Activated CD8-positive, alpha-beta memory T cell treated with anti-CD3 and anti-CD28 coated beads, Interleukin-2, amount 50 U/mL, for 24 hours (primary cell): Measurements from ENCODE around the gene GALNT13.

Experiments
- DNase-seq: peaks from one replicate; pipeline ENCODE4 v3.0.0-alpha.2; 2020; ENCODE audit errors: extremely low read depth

The GALNT13 gene

DNA sequence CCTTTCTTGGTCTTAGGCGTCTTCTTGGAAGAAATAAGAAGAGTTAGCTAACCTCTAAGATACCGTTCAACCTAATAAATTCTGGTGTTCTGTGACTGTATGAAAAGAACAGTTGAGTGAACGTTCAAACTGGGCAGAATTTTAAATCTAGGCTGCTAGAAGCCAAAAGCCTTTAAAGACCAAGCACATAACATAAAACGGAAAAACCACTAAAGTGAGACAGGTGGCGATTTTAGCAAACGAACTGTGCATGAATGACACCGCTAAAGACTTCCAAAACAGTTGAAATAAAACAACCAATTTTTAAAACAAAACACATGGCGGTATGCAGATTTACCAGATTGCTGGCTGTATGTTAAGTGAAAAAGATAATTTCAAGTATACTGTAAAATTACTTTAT, 73.1 kb downstream of the GALNT13 start:
- no peak for DNase-seq

DNA sequence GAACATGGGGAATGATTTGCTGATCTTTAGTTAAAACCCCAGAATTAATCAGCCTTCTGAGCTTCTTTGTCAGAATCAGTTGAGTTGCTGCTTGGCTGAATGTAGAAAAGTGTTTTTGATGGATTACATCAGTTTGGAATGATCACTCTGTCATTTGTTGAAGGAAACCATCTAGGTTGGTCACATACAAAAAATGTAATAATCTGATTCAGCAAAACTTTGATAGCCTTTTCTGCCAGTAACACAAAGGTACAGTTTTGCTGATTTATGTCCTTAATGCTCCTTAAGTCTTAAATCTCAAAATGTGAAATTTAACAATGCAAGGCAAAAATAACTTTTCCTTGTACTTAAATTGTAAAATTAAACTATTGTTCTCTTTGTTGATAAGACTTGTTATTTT, 74.3 kb downstream of the GALNT13 start:
- no peak for DNase-seq

DNA sequence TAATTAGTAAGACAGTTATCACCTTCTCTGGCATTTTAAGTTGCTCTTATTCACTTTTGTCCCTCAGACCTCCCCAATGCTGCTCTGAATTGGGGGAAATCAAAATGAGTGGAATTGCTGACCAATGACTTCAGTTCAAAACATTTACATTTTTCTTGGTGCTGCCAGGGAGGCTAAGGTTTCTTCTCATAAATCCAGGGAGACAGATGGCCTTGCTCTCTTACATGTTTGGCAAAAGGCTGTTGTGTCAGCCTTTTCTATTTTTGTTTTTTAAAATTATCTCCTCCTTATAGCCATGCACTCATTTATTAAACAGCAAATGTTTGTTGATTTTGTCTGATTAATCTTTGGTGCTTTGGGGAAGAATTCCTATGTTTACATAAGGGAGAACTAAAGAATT, 82.0 kb downstream of the GALNT13 start:
- no peak for DNase-seq

DNA sequence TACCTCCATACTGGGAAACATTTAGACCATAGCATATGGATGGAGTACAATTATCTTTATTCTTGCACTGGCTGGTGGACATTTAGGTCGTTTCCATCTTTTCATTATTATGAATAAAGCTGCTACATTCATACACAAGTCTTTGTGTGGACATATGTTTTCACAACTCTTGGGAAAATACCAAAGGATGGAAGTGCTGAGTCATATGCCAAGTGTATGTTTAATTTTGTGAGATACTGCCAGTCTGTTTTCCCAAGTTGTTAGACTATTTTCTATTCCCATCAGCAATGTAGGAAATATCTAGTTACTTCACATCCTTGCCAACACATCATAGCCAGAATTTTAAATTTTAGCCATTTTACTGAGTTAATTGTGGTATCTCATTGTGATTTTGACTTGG, 91.5 kb downstream of the GALNT13 start:
- no peak for DNase-seq

DNA sequence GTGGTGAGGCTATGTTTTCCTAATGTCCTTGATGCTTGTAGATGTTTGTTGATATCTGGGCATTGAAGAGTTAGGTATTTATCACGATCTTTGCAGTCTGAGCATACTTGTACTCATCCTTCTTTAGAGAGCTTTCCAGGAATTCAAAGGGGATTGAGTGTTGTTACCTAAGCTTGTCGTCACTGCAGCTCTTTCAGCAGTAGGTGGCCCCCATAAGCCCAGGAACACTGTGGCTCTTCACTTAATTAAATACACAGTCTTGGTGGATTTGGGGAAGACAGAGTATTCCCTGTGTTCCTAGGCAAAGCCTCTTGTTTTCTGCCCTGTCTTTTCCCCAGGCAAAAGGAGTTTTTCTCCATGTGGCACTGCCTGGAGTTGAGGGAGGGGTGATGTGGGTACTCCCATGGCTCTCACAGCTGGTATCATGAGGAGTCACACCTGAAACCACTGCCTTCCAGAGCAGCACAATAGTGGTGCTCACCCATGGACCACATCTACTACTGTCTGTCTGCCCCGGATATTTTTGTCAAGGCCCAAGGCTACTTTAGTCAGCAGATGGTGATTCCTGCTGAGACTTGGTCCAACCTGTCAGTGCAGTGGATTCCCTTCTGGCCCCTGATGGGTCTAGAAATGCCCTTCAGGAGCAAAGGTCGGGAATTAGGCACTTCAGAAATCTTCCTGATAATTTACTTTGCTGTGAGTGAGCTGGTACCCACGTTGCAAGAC, 95.7 kb downstream of the GALNT13 start:
- DNase-seq, result no peak

DNA sequence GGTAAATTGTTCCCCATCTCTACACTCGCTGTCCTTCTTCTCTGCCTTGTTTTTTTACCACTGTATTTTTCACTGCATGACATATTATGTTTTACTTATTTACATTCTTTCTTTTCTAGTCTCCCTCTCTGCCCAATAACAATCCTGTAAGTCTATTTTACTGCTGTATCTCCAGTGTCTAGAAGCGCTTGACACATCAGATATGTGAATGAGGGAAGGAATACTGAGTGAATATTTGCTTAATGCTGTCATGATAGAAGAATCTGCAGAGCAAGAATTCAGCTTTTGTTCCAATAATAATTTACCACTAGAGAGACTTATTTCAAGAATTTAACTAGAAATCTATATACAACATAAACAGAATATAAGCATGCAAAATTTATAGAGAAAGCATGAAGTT, 99.5 kb downstream of the GALNT13 start:
- no peak for DNase-seq

DNA sequence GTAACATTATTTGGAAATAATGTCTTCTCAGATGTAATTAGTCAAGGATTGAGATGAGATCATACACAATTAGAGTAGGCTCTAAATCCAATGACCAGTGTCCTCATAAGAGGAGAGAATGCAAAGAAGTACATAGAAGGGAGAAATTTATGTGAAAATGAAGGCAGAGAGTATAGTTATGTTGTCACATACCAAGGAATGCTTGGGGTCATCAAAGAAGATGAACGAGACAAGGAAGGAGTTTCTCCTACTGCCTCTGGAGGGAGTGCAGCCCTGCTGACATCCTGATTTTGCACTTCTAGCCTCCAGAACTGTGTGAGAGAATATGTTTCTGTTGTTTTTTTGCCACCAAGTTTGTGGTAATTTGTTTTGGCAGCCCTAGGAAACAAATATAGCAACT, 100.1 kb downstream of the GALNT13 start:
- no peak for DNase-seq

DNA sequence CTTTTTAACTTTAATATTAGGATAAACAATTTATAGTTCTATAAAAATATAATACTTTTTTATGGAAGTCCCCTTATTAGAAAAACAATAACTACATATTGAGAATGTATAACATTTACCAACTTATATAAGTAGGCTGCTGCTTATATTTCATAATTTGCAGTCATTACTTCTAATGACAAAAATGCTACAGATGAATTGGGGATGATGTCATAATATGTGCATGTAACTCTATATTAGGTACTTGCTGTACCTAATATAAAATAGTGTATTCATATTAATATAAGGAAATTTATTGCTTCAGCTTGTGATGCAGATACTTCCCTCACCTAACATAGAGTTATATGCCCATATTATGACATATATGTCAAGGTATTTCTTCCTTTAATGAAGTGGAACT, 100.7 kb downstream of the GALNT13 start:
- no peak for DNase-seq

DNA sequence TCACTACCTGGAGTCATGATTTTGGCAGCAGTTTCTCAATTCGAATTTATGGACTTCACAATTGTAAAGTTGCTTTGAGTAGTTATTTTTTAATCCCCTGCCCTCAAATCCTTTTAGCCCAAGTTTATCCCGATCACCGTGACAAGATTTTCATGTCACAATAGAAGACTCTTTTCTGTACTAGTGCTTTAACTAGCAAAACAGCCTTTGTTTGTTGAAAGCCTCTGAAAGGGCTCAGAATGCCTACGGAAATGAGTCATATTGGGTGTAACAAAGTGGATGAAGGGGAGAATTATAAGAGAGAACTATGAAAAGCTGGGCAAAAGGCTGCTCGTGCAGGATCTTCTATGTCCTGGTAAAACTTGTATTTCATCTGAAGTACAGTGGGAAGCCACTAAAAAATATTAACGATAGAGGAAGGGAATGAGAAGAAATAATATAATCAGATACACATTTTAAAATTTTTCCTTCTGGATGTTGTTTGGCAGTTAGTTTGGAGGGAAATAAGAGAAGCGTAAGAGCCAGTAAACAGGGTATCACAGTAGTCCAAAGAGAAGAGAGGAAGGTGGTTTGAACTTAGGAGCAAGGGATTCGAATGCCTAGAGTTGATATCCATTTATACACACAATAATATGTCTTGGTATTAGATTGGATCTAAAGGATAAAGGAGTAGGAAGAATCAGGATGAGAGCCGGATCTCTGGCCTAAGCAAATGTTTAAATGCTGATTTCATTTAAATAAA, 114.9 kb downstream of the GALNT13 start:
- no peak for DNase-seq

DNA sequence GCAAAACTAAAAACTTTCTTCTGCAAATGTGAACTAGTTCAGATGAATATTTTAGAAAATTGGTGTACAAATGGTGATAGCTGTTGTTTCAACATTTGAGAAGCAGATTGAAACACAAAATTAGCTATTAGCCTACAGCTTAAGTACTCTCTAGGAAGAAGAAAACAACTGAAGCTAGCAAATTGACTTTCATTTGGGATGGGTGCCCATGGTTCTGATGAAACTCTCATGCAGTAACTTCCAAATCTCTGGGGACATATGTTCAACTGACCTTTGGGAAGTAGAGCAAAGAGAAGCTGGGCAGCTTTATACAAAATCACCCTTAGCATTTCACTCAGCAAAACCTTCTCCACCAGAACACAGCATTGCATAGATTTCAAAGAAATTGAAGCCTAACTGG, 119.0 kb downstream of the GALNT13 start:
- no peak for DNase-seq

DNA sequence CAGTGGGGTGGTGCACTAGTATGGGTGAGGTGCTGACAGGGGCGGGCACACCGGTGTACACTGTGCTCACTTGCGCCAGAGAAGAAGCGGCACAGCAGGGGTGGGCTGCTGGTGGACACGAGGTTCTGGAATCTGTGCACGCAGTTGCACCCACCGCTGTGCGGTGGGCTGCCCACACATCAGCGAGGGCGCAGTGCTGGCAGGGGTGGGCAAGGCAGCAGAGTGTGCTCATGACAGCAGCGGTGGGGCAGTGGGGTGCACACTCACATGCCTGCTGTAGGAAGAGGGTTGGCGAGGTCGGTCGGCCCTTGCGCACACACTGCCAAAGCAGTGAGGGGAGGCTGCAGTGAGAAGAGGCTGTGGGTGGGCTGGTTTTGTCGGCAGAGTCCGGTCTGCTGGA, 141.8 kb downstream of the GALNT13 start:
- no peak for DNase-seq

DNA sequence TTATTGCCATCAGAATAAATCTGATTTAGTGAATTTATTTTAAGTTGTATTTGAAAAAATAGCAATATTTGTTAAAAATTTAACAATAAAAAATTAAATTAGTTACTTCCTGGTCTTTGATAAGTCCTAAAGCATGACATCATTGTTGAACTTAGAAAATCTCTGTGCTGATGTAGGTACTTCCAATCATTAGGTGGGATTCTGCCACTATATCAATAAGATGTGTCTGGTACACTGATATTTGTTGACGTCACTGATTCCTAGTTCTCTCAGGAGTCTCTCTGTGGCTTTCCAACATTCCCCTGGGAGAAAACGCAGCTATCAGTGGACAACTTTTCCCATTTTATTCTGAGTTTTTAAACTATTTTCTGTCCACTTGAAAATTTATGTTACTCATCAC, 143.5 kb downstream of the GALNT13 start:
- no peak for DNase-seq

DNA sequence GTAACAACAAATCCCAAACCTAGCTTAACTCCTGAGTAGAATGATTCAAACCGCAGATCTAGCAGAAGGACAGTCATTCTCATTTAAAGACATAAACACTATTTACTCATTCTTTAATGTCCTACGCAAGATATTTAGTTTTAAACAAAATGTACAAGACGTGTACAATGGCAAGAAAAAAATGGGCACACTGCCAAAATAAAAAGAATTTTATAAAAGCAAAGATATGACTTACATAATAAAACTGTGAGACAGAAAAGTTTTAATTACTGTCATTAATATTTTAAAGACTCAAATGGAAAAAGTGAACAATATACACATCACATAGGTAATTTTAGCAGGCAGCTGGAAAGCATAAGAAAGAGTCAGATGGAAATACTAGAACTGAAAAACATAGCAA, 157.8 kb downstream of the GALNT13 start:
- no peak for DNase-seq

DNA sequence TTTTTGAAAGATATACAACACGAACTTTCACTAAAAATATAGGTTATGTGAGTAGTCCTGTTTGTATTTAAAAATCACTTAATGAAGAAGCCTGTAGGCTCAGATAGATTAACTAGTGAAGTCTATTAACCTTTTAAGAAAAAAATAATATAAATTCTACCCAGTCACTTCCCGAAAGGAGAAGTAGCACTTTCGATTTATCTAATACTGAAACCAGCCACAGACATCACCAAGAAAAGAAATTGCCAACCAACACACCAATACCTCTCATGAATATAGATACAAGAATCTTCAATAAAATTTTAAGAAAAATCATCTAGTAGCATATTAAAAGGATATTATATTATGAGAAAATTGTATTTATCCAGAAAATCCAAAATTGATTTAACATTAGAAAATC, 160.5 kb downstream of the GALNT13 start:
- DNase-seq, result no peak

DNA sequence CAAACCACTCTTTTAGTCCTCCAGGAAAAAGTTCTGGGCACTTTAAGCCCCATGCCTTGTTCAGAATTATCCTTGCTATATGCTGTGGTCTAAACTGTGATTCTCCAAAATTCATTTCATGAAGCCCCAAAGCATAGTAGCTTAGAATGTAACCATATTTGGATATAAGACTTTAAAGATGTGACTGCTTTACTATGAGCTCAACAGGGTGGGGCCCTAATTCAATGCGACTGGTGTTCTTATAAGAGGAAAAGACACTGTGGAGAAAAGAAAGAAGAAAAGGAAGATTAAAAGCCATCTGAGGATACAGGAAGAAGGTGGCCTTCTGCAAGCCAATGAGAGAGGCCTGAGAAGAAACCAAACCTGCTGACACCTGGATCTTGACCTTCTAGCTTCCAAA, 174.8 kb downstream of the GALNT13 start:
- no peak for DNase-seq

DNA sequence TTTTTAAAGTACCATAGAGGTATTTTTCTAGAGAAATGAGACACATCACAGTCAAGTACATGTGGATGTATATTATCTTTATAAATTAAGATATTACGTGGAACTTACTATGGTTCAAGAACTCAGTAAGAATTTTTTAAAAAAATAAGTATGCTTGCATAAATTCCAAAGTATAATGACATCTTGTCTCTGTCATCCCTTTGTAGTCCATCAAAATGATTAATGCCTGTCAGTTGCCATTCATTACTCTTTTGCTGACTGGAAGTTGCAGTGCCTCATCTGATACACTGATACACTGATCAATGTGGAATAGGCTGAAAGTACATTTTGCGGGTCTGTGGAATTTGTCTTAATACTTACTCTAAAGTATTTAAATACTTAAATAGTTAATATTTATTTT, 177.2 kb downstream of the GALNT13 start:
- DNase-seq, result no peak

DNA sequence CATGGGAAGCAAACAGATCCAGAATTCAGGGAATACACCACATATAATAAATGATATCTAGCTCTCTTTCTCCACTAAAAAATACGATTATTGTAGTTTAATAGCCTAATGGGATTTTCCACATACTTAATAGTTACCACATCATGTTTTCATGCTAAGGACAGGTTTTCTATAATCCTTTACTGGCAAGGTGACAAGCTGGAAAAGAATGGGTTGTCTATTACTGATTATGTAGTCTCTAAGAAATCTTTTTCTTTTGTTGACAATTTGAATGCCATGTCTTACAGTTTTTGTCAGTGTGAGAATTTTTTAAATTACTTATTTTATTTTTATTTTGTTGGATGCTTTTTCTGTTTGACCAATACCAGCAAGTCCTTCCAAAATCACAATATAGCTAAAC, 177.8 kb downstream of the GALNT13 start:
- DNase-seq, result no peak

DNA sequence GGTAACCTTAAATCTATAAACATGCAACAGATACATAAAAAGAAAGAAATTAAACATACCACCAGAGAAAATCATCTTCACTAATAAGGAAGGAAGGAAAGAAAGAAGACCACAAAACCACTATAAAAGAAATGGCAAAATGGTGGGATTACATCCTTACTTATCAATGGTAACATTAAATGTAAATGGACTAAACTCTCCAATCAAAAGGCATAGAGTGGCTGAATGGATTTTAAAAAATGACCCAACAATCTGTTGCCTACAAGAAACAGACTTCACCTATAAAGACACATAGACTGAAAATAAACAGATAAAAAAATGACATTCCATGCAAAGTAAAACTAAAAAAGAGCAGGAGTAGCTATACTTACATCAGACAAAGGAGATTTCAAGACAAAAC, 195.4 kb downstream of the GALNT13 start:
- DNase-seq, result no peak

DNA sequence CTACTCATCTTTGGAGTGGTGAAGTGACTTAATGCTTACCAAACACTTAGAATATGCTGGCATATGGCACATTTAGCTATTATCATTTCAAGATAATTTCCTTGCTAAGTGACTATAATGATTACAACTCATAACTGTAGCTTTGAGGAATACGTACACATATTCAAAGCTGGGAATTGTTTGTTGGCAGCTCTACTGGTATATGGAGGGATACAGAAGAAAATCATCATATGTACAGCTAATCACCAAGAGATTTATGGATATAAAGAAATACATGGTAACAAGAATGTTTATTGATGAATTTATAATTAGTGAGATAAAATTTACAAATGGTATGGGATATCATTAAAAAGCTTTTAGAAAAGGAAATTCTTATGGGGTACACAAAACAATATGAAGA, 207.2 kb downstream of the GALNT13 start:
- DNase-seq, result no peak

DNA sequence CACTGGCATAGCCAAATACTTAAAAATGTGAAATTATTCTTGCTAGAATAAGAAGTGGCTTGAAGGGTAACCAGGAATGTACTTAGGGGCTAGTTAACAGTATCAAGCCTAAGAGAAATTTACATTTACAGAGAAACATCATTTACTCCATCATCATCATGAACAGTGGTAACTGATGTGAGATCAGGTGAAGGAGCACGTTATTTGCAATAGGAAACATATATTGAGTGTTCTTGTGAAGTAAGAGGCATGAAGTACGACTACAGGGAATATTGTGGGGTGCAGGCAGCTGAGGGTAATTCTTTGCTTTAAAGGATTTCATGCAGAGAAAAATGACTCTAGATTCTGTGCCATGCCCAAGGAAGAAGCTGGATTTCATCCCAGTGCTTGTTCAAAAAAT, 220.8 kb downstream of the GALNT13 start:
- DNase-seq, result no peak

DNA sequence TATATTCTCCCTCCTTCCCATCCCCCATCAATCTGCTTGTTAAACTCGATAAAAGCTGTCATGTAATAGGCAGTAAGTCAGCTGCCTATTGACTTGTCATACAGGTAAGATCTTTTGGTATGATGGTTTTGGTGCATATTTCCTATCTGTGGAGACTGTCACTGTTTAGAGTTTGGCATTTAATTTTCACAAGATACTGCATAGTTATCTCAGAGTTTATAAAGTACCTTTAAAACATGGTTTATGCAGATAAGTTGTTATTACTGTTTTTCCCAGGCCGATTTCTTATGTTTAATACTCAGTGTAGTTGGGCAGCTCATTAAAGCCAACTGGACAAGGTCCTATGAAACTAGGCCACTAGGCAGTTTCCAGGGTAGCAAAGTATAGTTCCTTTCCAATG, 222.1 kb downstream of the GALNT13 start:
- no peak for DNase-seq

DNA sequence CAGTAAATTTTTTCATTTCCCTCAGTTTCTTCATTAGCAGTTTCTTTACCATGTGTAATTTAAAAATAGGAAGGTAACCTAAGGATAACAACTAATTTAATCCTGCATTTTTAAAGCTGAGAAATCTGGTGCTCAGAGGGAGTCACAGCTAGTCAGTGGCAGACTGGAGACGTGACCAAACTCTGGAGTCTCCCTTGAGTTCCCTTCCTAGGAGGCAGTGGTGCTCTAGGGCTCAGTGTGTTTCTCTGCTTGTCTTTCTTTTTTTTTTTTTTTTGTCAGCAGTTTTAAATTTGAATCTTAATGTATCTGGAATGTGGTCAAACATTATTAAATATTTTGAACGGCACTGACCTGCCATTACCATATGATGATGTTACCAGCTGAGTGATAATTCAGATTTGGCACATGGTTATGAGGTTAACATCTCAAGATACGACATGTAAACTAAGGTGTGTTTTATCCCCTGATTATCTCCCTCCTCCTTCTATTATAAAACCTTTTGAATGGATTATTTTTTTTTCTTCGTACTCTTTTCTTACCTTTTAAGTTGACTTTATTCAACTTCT, 226.2 kb downstream of the GALNT13 start:
- no peak for DNase-seq

DNA sequence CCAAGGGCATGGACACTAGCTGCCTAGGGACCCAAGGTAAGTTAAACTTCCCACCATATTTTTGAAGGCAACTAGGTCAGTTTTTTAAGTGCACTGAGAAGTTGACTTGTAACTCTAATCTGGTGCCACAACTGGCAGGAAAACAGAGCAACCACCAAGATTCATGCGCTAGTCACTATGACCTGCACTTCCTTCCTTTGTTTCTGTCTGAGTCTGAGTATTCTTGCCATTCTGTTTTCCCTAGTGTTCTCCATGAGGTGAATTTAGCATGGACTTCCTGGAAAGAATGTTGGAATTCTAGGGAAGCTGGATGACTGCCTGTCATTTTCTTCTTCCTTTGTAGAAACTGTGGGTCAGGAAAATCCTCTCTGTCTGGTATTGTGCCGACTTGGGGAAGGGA, 249.0 kb downstream of the GALNT13 start:
- no peak for DNase-seq
